HG02870 (cell line): ENCODE results near the gene SMC3.
"Not testable (repeated sequence)": the region's sequence is repeated elsewhere in the genome, so short reads cannot be mapped to it uniquely, and the experiment has no call there.

Experiments used
- ATAC-seq: cut with Tn5 transposase; IDR thresholded peaks from one replicate; pipeline ENCODE4 v1.9.1; 2021; ENCODE audit warnings: mild to moderate bottlenecking, moderate library complexity; ENCODE audit not compliant: unreplicated experiment

The SMC3 gene

GRCh38 chr10:110619514-110620397 lies 52.3 kb downstream of the SMC3 start:
- ATAC-seq = no peak

- ATAC-seq = no peak
Observed at GRCh38 chr10:110620398-110620719, 52.9 kb downstream of the SMC3 start.

- not testable (repeated sequence) for ATAC-seq
Observed at GRCh38 chr10:110623316-110623715, 55.8 kb downstream of the SMC3 start.

GRCh38 chr10:110625356-110625894 lies 57.9 kb downstream of the SMC3 start:
- no peak for ATAC-seq

- no peak for ATAC-seq
Observed at GRCh38 chr10:110625951-110626855, 58.7 kb downstream of the SMC3 start.

GRCh38 chr10:110628161-110628560 lies 60.7 kb downstream of the SMC3 start:
- no peak for ATAC-seq

- ATAC-seq = no peak
Observed at GRCh38 chr10:110629680-110630191, 62.2 kb downstream of the SMC3 start.

- ATAC-seq = no peak
Observed at GRCh38 chr10:110631934-110632333, 64.4 kb downstream of the SMC3 start.

GRCh38 chr10:110632591-110633215 lies 65.2 kb downstream of the SMC3 start:
- no peak for ATAC-seq

- ATAC-seq = no peak
Observed at GRCh38 chr10:110634527-110635209, 67.2 kb downstream of the SMC3 start.

- ATAC-seq = no peak
Observed at GRCh38 chr10:110636572-110636931, 69.1 kb downstream of the SMC3 start.

- no peak for ATAC-seq
Observed at GRCh38 chr10:110636932-110637557, 69.5 kb downstream of the SMC3 start.

- ATAC-seq = no peak
Observed at GRCh38 chr10:110637558-110638053, 70.1 kb downstream of the SMC3 start.

GRCh38 chr10:110638319-110638718 lies 70.8 kb downstream of the SMC3 start:
- ATAC-seq = no peak

GRCh38 chr10:110639046-110639445 lies 71.6 kb downstream of the SMC3 start:
- ATAC-seq = not testable (repeated sequence)

- ATAC-seq = not testable (repeated sequence)
Observed at GRCh38 chr10:110639858-110640257, 72.4 kb downstream of the SMC3 start.

- no peak for ATAC-seq
Observed at GRCh38 chr10:110641256-110641655, 73.8 kb downstream of the SMC3 start.

- no peak for ATAC-seq
Observed at GRCh38 chr10:110642204-110643034, 74.9 kb downstream of the SMC3 start.
